ENCODE data around the gene EIF4A3. TPM values are rescaled to one million over a fixed set of nuclear protein-coding genes. Genes with fewer than 3 reads are reported as not detected.

Gene EIF4A3
- total RNA-seq, 4 donors from 2014 or later: 27.4 to 32.8 (median 30.0) TPM

GRCh38 chr17:80138856-80139426, 8.0 kb downstream of the EIF4A3 start:
- ATAC-seq (no peak), DNase-seq (no peak)
- no peaks in the 10 kb centered on the region for H3K27me3 ChIP-seq
- H3K36me3 ChIP-seq: peaks cover 2 to 100% of the 10 kb centered on the region in 2 donors
- TF ChIP-seq, protein P1, sequence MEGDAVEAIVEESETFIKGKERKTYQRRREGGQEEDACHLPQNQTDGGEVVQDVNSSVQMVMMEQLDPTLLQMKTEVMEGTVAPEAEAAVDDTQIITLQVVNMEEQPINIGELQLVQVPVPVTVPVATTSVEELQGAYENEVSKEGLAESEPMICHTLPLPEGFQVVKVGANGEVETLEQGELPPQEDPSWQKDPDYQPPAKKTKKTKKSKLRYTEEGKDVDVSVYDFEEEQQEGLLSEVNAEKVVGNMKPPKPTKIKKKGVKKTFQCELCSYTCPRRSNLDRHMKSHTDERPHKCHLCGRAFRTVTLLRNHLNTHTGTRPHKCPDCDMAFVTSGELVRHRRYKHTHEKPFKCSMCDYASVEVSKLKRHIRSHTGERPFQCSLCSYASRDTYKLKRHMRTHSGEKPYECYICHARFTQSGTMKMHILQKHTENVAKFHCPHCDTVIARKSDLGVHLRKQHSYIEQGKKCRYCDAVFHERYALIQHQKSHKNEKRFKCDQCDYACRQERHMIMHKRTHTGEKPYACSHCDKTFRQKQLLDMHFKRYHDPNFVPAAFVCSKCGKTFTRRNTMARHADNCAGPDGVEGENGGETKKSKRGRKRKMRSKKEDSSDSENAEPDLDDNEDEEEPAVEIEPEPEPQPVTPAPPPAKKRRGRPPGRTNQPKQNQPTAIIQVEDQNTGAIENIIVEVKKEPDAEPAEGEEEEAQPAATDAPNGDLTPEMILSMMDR (IDR thresholded peaks at IDR 0.05 in 4 of 5, conservative IDR thresholded peaks at IDR 0.05 in 1 of 5): no peak
- TF ChIP-seq POLR2A (IDR thresholded peaks at IDR 0.05): no peak
- H3K27ac ChIP-seq: no peak overlapping the region
- no peaks in the 10 kb centered on the region for H3K9me3 ChIP-seq
- in situ Hi-C loops (cut with MboI; ENCODE audit: low sequenced_read_pairs in 4 of 4) (no loop called here), intact Hi-C loops (cut with DNase I; ENCODE audit: low total_unique reads) (no loop called here)
- no peak overlapping the region for H3K4me3 ChIP-seq
- H3K4me1 ChIP-seq: no peaks in the 10 kb centered on the region

DNA sequence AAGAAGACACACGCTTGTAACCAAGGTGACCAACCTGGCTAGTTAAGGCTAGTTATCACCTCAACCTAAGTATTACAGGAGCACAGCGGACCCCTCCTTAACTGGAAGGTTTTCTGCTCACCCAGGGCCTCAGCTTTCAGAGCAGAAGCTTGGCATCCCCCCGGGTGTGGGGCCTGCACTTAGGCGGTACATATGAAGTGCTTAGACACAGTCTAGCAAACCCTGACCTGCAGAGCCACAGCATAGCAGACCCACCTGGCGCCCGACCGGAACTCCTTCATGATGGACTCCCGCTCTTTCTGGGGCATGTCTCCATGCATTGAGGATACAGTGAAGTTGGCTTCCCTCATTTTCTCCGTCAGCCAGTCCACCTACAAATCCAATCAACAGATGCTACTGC, 9.8 kb downstream of the EIF4A3 start:
- Histone ChIP-seq H3K4me3 (no peak overlapping the region), H3K36me3 (peaks cover 2 to 96% of the 10 kb centered on the region in 2 donors), H3K27ac (no peak overlapping the region), H3K9me3 (no peaks in the 10 kb centered on the region), H3K4me1 (no peaks in the 10 kb centered on the region), H3K27me3 (no peaks in the 10 kb centered on the region)
- DNase-seq (no peak), ATAC-seq (no peak)
- TF ChIP-seq, protein P1 (IDR thresholded peaks at IDR 0.05 in 4 of 5, conservative IDR thresholded peaks at IDR 0.05 in 1 of 5): no peak
- TF ChIP-seq POLR2A (IDR thresholded peaks at IDR 0.05): no peak
- in situ Hi-C loops (cut with MboI; ENCODE audit: low sequenced_read_pairs in 4 of 4): no loop called here
- intact Hi-C loops (cut with DNase I; ENCODE audit: low total_unique reads): no loop called here

GRCh38 chr17:80133626-80133970, 13.3 kb downstream of the EIF4A3 start:
- TF ChIP-seq POLR2A (IDR thresholded peaks at IDR 0.05): no peak
- TF ChIP-seq, protein P1 (IDR thresholded peaks at IDR 0.05 in 4 of 5, conservative IDR thresholded peaks at IDR 0.05 in 1 of 5): no peak
- no peak for DNase-seq
- intact Hi-C loops (cut with DNase I; ENCODE audit: low total_unique reads): no loop called here
- in situ Hi-C loops (cut with MboI; ENCODE audit: low sequenced_read_pairs in 4 of 4): no loop called here
- Histone ChIP-seq H3K27ac (no peak overlapping the region), H3K36me3 (peaks cover 2 to 60% of the 10 kb centered on the region in 2 donors), H3K27me3 (no peaks in the 10 kb centered on the region), H3K9me3 (no peaks in the 10 kb centered on the region), H3K4me3 (no peak overlapping the region), H3K4me1 (no peaks in the 10 kb centered on the region)
- no peak for ATAC-seq

DNA sequence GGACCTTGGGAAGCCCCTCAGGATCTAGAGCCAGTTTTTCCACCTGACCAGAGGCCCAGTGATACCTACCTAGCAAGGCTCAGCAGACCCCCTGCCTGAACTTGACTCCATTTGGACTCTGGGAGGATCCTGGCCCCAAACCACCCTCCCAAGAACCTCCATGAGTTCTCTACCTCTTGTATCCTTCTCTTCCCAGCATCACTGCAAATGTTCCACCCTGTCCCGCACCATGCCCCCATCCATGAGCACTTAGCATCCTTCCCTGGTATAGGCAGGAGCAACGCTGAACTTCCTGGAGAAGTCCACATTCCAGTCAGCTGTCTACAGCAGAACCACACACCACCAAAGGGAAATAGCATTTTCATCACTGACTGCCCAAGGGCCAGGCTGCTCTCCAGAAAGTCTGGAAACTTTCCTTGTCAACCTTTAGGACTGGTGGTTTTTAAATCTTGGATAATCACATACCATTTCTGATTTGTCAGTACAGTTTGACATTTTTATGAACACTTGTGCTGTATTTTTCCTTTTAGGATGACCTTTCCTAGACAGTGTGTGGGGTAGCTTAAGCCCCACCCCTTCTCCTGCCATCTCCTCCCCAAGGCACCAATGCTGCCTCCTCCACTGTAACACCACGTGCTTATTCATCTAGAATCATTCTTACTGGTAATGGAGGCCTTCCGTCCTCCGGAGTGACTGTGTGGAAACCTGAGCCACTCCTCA, 13.9 kb downstream of the EIF4A3 start:
- in situ Hi-C loops (cut with MboI; ENCODE audit: low sequenced_read_pairs in 4 of 4): no loop called here
- no peak overlapping the region for H3K27ac ChIP-seq
- H3K36me3 ChIP-seq: peaks cover 2 to 55% of the 10 kb centered on the region in 2 donors
- no peaks in the 10 kb centered on the region for H3K4me1 ChIP-seq
- H3K4me3 ChIP-seq: no peak overlapping the region
- DNase-seq (no peak), ATAC-seq (no peak)
- no peaks in the 10 kb centered on the region for H3K27me3 ChIP-seq
- intact Hi-C loops (cut with DNase I; ENCODE audit: low total_unique reads): no loop called here
- no peaks in the 10 kb centered on the region for H3K9me3 ChIP-seq
- TF ChIP-seq POLR2A (IDR thresholded peaks at IDR 0.05): no peak
- TF ChIP-seq, protein P1 (IDR thresholded peaks at IDR 0.05 in 4 of 5, conservative IDR thresholded peaks at IDR 0.05 in 1 of 5): no peak
